Endothelial cell of umbilical vein (primary cell): Measurements from ENCODE around the gene HOOK2.

Source experiments
- CTCF ChIP-seq, 2 donors: IDR thresholded peaks; 1 replicate in 1 of 2; 2 replicates in 1 of 2; pipeline ENCODE4 v1.5.1; 2011; ENCODE audit warnings: low read length in 2 of 2, mild to moderate bottlenecking in 2 of 2, moderate library complexity in 2 of 2, control low read depth in 1 of 2, inconsistent platforms in 1 of 2, low read depth in 1 of 2; ENCODE audit not compliant: insufficient read depth in 1 of 2; ENCODE audit errors: extremely low read depth in 1 of 2
- MYC ChIP-seq: IDR thresholded peaks from one replicate; pipeline ENCODE4 v1.6.1; 2011; ENCODE audit warnings: mild to moderate bottlenecking, low read depth, low read length

GRCh38 chr19:12778017-12778904 is 2.9 kb upstream of the HOOK2 start:
- TF ChIP-seq CTCF (IDR thresholded peaks at IDR 0.05; ENCODE audit: extremely low read depth in 1 of 2, insufficient read depth in 1 of 2, low read depth in 1 of 2, low read length in 2 of 2) (no peak), MYC (no peak)
